H1 (cell line): ENCODE measurements around the gene GTSE1. TPM values are rescaled to one million over a fixed set of nuclear protein-coding genes. Genes with fewer than 3 reads are reported as not detected.

Experiments
- CTCF ChIA-PET: fragments of 300-600 bp; sonication (Branson Sonifier 250); formaldehyde crosslinking; loops from one replicate; lab custom pipeline; 2021; ENCODE audit not compliant: partially characterized antibody; lab: Charles Lee
- POLR2A ChIA-PET: fragments of 300-600 bp; sonication (Branson Sonifier 250); formaldehyde crosslinking; loops from one replicate; lab custom pipeline; 2021; ENCODE audit warnings: inconsistent platforms; ENCODE audit not compliant: partially characterized antibody; lab: Charles Lee
- DNase-seq, 2 experiments: peaks; one replicate each; pipeline versions ENCODE4 v3.0.0 to v3.0.0-alpha.2; 2010 to 2022; ENCODE audit warnings: low spot score in 2 of 2, low read depth in 1 of 2, mixed read lengths in 1 of 2
- FAIRE-seq: peaks from 2 replicates; lab custom pipeline; 2011; peaks lifted over from hg19 to GRCh38; lab: Jason Lieb, UNC
- H2AFZ ChIP-seq: 2 replicates; pipeline ENCODE4 v1.8.1; 2012; ENCODE audit warnings: low read length, inconsistent platforms
- H2AK5ac ChIP-seq: 2 replicates; pipeline ENCODE4 v1.6.1; 2013; ENCODE audit warnings: low read depth, low read length
- H2BK120ac ChIP-seq: replicated peaks from 2 replicates; pipeline ENCODE3; 2013; ENCODE audit warnings: low read depth, low read length, inconsistent platforms
- H2BK12ac ChIP-seq: 2 replicates; pipeline ENCODE4 v1.6.1; 2013; ENCODE audit warnings: low read depth, low read length
- H2BK15ac ChIP-seq: 2 replicates; pipeline ENCODE4 v1.6.1; 2013; ENCODE audit warnings: low read length
- H2BK20ac ChIP-seq: 2 replicates; pipeline ENCODE4 v1.6.1; 2013; ENCODE audit warnings: low read length
- H2BK5ac ChIP-seq: 2 replicates; pipeline ENCODE4 v1.6.1; 2013; ENCODE audit warnings: low read depth, low read length
- H3K14ac ChIP-seq: 2 replicates; pipeline ENCODE4 v1.6.1; 2013; ENCODE audit warnings: inconsistent platforms; ENCODE audit not compliant: insufficient read length
- H3K18ac ChIP-seq: 2 replicates; pipeline ENCODE4 v1.6.1; 2013; ENCODE audit warnings: low read length; ENCODE audit errors: extremely low read depth
- H3K23ac ChIP-seq: 2 replicates; pipeline ENCODE4 v1.6.1; 2013; ENCODE audit warnings: inconsistent platforms; ENCODE audit not compliant: insufficient read length
- H3K23me2 ChIP-seq: 2 replicates; pipeline ENCODE4 v1.6.1; 2013; ENCODE audit warnings: low read depth, low read length
- H3K27ac ChIP-seq: 2 replicates; pipeline ENCODE4 v1.6.1; 2011; ENCODE audit warnings: low read depth, low read length, inconsistent platforms
- H3K27me3 ChIP-seq, 4 experiments: replicated peaks in 1 of 4; 1 replicate in 1 of 4; 2 replicates in 3 of 4; pipeline versions ENCODE4 v1.6.1 to v1.8.1; 2011 to 2013; ENCODE audit warnings: low read length in 3 of 4, mild to moderate bottlenecking in 3 of 4, inconsistent platforms in 2 of 4, mixed read lengths in 2 of 4, moderate library complexity in 1 of 4; ENCODE audit not compliant: control insufficient read depth in 3 of 4, insufficient read depth in 3 of 4; ENCODE audit errors: extremely low read depth in 1 of 4
- H3K36me3 ChIP-seq, 4 experiments: 2 replicates each; pipeline versions ENCODE4 v1.6.1 to v1.8.1; 2011 to 2013; ENCODE audit warnings: mild to moderate bottlenecking in 4 of 4, low read length in 3 of 4, moderate library complexity in 2 of 4, control low read depth in 1 of 4, inconsistent platforms in 1 of 4; ENCODE audit not compliant: insufficient read depth in 4 of 4, control insufficient read depth in 2 of 4
- H3K4ac ChIP-seq: replicated peaks from 2 replicates; pipeline ENCODE3; 2013; ENCODE audit warnings: low read length, low read depth, mixed read lengths, inconsistent platforms; ENCODE audit not compliant: insufficient read length
- H3K4me1 ChIP-seq, 4 experiments: replicated peaks in 1 of 4; 1 replicate in 1 of 4; 2 replicates in 3 of 4; pipeline versions ENCODE4 v1.6.1 to v1.8.1; 2011 to 2013; ENCODE audit warnings: low read length in 3 of 4, inconsistent platforms in 2 of 4, mixed read lengths in 1 of 4; ENCODE audit not compliant: insufficient read depth in 4 of 4, control insufficient read depth in 3 of 4
- H3K4me2 ChIP-seq, 2 experiments: 2 replicates each; pipeline versions ENCODE4 v1.6.1 to v1.8.1; 2011 to 2013; ENCODE audit warnings: low read depth in 2 of 2, low read length in 2 of 2, control low read depth in 1 of 2, inconsistent platforms in 1 of 2, mild to moderate bottlenecking in 1 of 2; ENCODE audit not compliant: insufficient read depth in 1 of 2
- H3K4me3 ChIP-seq, 4 experiments: fragments of 200-600, 300-600 bp in 1 of 4; sonication (generic), shearing (Covaris generic), sonication (Bioruptor Twin) in 1 of 4; 2 replicates each; pipeline versions ENCODE4 v1.5.1 to v1.8.1; 2011 to 2016; ENCODE audit warnings: low read length in 4 of 4, low read depth in 3 of 4, control low read depth in 2 of 4, inconsistent platforms in 2 of 4, mild to moderate bottlenecking in 2 of 4, mixed read lengths in 1 of 4, moderate library complexity in 1 of 4; ENCODE audit not compliant: insufficient read depth in 2 of 4; ENCODE audit errors: extremely low read depth in 1 of 4
- H3K56ac ChIP-seq: replicated peaks from 2 replicates; pipeline ENCODE3; 2013; ENCODE audit warnings: low read depth, mild to moderate bottlenecking, mixed read lengths, low read length, inconsistent platforms; ENCODE audit not compliant: insufficient read length
- H3K79me1 ChIP-seq: 2 replicates; pipeline ENCODE4 v1.6.1; 2013; ENCODE audit warnings: low read depth, low read length, control low read depth
- H3K79me2 ChIP-seq, 2 experiments: 2 replicates each; pipeline versions ENCODE4 v1.6.1 to v1.8.1; 2012 to 2013; ENCODE audit warnings: low read length in 2 of 2, mild to moderate bottlenecking in 2 of 2, inconsistent platforms in 1 of 2; ENCODE audit not compliant: insufficient read depth in 2 of 2, control insufficient read depth in 1 of 2
- H3K9ac ChIP-seq, 4 experiments: replicated peaks in 1 of 4; 1 replicate in 1 of 4; 2 replicates in 3 of 4; pipeline versions ENCODE4 v1.6.1 to v1.8.1; 2011 to 2013; ENCODE audit warnings: low read depth in 3 of 4, low read length in 3 of 4, control low read depth in 2 of 4, mild to moderate bottlenecking in 2 of 4, moderate library complexity in 2 of 4, inconsistent platforms in 1 of 4; ENCODE audit errors: extremely low read depth in 1 of 4
- H3K9me3 ChIP-seq, 2 experiments: 2 replicates each; pipeline versions ENCODE4 v1.6.1 to v1.8.1; 2012 to 2013; ENCODE audit warnings: mild to moderate bottlenecking in 2 of 2, moderate library complexity in 2 of 2, control low read depth in 1 of 2, inconsistent platforms in 1 of 2, low read depth in 1 of 2, low read length in 1 of 2, mixed read lengths in 1 of 2; ENCODE audit not compliant: insufficient read depth in 2 of 2
- H4K20me1 ChIP-seq, 2 experiments: replicated peaks in 1 of 2; 2 replicates each; pipeline versions ENCODE3 to v1.8.1; 2011 to 2013; ENCODE audit warnings: inconsistent platforms in 2 of 2, low read length in 2 of 2, mild to moderate bottlenecking in 1 of 2; ENCODE audit not compliant: insufficient read depth in 2 of 2, control insufficient read depth in 1 of 2
- H4K5ac ChIP-seq: 2 replicates; pipeline ENCODE4 v1.6.1; 2013; ENCODE audit warnings: low read length, low read depth, mixed read lengths, inconsistent platforms; ENCODE audit not compliant: insufficient read length
- H4K8ac ChIP-seq: 2 replicates; pipeline ENCODE4 v1.8.0; 2013; ENCODE audit warnings: mild to moderate bottlenecking, moderate library complexity, low read length, inconsistent platforms; ENCODE audit not compliant: insufficient read depth; ENCODE audit errors: extremely low read depth
- H4K91ac ChIP-seq: replicated peaks from 2 replicates; pipeline ENCODE3; 2013; ENCODE audit warnings: low read length, mixed read lengths, inconsistent platforms; ENCODE audit not compliant: insufficient read length
- ASH2L ChIP-seq: fragments of 200-600, 300-600 bp; sonication (generic); IDR thresholded peaks from one replicate; pipeline ENCODE4 v1.7.1; 2017; ENCODE audit warnings: low read length
- CBX5 ChIP-seq: fragments of 300-800, 300-1000 bp; sonication (generic); IDR thresholded peaks from 2 replicates; pipeline ENCODE4 v1.7.1; 2016; ENCODE audit warnings: antibody characterized with exemption, low read length, low read depth
- EGR1 ChIP-seq: IDR thresholded peaks from 2 replicates; pipeline ENCODE4 v1.6.1; 2011; ENCODE audit warnings: low read depth, low read length, borderline replicate concordance
- SIRT6 ChIP-seq: IDR thresholded peaks from one replicate; pipeline ENCODE4 v1.7.1; 2012; ENCODE audit warnings: low read length, inconsistent platforms
- SUZ12 ChIP-seq: fragments of 200-600 bp; sonication (generic); IDR thresholded peaks from 2 replicates; pipeline ENCODE4 v1.6.1; 2012; ENCODE audit warnings: mild to moderate bottlenecking, inconsistent platforms, low read length, moderate library complexity, mixed read lengths
- WGBS, 2 experiments: shearing (Covaris generic) in 1 of 2; methylation state at CpG; one replicate each; pipeline versions ENCODE4 v1.1.6 to v1.1.7; 2013 to 2015; ENCODE audit warnings: low lambda C conversion rate in 2 of 2, mixed read lengths in 2 of 2, inconsistent platforms in 1 of 2, low coverage in 1 of 2, missing lambda C conversion rate in 1 of 2; ENCODE audit not compliant: insufficient replicate concordance in 2 of 2, insufficient coverage in 1 of 2, insufficient read length in 1 of 2; ENCODE audit errors: extremely low coverage in 1 of 2, missing lambda C conversion rate in 1 of 2; 5-methylcytosine and 5-hydroxymethylcytosine counted together
- polyA plus RNA-seq, 7 experiments: library from polyadenylated mRNA; depleted of rRNA in 3 of 7; stranded (reverse) in 5 of 7; unstranded in 2 of 7; fragments of >200 nt in 5 of 7; fragments of 200-250 nt in 2 of 7; gene quantifications; 1 replicate in 5 of 7; 2 replicates in 1 of 7; 4 replicates in 1 of 7; pipeline versions ENCODE4 v1.2.1 to v1.2.3, GENCODE V29; 2011 to 2013; ENCODE audit warnings: missing spikeins in 2 of 7, mixed read lengths in 2 of 7
- total RNA-seq: library from RNA; stranded (reverse); fragmentation: NEBNext Ultra II Directional; extraction: Animal tissue kit (Norgen Biotek cat#: 25700); gene quantifications from 2 replicates; pipeline ENCODE4 v1.2.1, GENCODE V29; 2021
- TF ChIP-seq, protein P1 (sequence below): IDR thresholded peaks from 2 replicates; pipeline ENCODE4 v1.6.1; 2012; ENCODE audit warnings: inconsistent platforms

GTSE1 gene
- total and polyA plus RNA-seq, 2 of the 8 experiments (the other 6 are each of a cell fraction or from before 2014, with no cell fraction given): 17.5 to 38.6 TPM

DNA sequence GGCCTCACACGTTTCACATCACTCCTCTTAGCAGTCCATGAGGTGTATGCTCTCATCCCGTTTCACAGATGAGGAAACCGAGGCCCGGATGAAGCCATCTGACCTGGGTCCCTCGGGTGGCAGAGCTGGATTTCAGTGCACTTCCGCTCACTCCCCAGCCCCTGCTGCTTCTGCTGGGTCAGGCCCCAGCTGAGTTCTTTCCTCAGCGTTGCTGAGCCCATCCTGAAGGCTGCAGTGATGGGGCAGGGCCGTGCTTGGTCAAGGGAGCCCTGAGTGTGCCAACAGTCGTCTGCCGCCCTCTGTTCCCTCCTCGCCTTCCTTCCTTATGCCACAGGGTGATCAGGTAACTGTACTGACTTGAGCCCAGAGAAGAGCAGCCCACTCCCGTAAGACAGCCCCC, 51.0 kb downstream of the GTSE1 start:
- Histone ChIP-seq H3K27ac (no peak overlapping the region), H3K9me3 (no peaks in the 10 kb centered on the region), H3K4me3 (no peak overlapping the region), H2BK5ac (no peak overlapping the region), H4K20me1 (peaks cover 7 to 29% of the 10 kb centered on the region in 2 experiments), H2AFZ (no peak overlapping the region), H3K36me3 (peaks cover 33 to 85% (median 71%) of the 10 kb centered on the region in 4 experiments), H3K4me2 (no peak overlapping the region), H4K8ac (no peak overlapping the region; the same call in 1 of the 2 replicates), H3K56ac (no peak overlapping the region), H4K91ac (no peak overlapping the region), H3K27me3 (no peaks in the 10 kb centered on the region), H3K4me1 (no peaks in the 10 kb centered on the region), H2BK15ac (no peak overlapping the region), H4K5ac (no peak overlapping the region), H3K4ac (no peak overlapping the region), H3K14ac (no peak overlapping the region), H3K9ac (no peak overlapping the region), H2BK20ac (no peak overlapping the region), H3K18ac (no peak overlapping the region), H3K23ac (no peak overlapping the region), H2BK120ac (no peak overlapping the region), H2BK12ac (no peak overlapping the region), H3K79me1 (peaks cover 4% of the 10 kb centered on the region), H3K79me2 (peaks cover 0 to 3% of the 10 kb centered on the region in 2 experiments; a peak in 1 of 4 replicates), H3K23me2 (no peaks in the 10 kb centered on the region), H2AK5ac (no peak overlapping the region)
- FAIRE-seq (no peak), DNase-seq (no peak)
- TF ChIP-seq SIRT6 (no peak), SUZ12 (no peak), ASH2L (no peak), EGR1 (no peak), CBX5 (no peak)
- TF ChIP-seq, protein P1, sequence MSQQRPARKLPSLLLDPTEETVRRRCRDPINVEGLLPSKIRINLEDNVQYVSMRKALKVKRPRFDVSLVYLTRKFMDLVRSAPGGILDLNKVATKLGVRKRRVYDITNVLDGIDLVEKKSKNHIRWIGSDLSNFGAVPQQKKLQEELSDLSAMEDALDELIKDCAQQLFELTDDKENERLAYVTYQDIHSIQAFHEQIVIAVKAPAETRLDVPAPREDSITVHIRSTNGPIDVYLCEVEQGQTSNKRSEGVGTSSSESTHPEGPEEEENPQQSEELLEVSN: no peak
- CTCF ChIA-PET: no interaction called here
- POLR2A ChIA-PET: interaction anchor here (1.4 kb wide), 1 partner anchor 11 kb away, joined by 3 read pairs; no protein-coding TSS in a partner anchor
- 97% methylated on average over 12 of the region's 12 CpGs; no CpG with 5 or more reads in 1 of the 2 experiments for WGBS, 2 experiments
